ENCODE data around the gene PCGF3.

The PCGF3 gene

GRCh38 chr4:721261-722168 lies 15.9 kb downstream of the PCGF3 start:
- no peak overlapping the region for H3K27ac ChIP-seq (ENCODE audit: low read depth, low read length)
- H3K36me3 ChIP-seq (ENCODE audit: insufficient read depth, low read length), result no peaks in the 10 kb centered on the region
- no peak overlapping the region for H2AFZ ChIP-seq (ENCODE audit: low read length, unreplicated experiment)
- no peaks in the 10 kb centered on the region for H3K27me3 ChIP-seq (ENCODE audit: insufficient read depth, low read length)
- H3K79me2 ChIP-seq (ENCODE audit: control insufficient read depth, insufficient read depth, low read length, unreplicated experiment), result peaks cover 65% of the 10 kb centered on the region
- no peak overlapping the region for H3K4me3 ChIP-seq (ENCODE audit: low read depth, low read length)
- H3K4me1 ChIP-seq (ENCODE audit: control insufficient read depth, insufficient read depth, low read length, unreplicated experiment), result peaks cover 8% of the 10 kb centered on the region

GRCh38 chr4:722169-722725 lies 16.6 kb downstream of the PCGF3 start:
- Histone ChIP-seq H2AFZ (ENCODE audit: low read length, unreplicated experiment) (no peak overlapping the region), H3K27me3 (ENCODE audit: insufficient read depth, low read length) (no peaks in the 10 kb centered on the region), H3K27ac (ENCODE audit: low read depth, low read length) (no peak overlapping the region), H3K4me1 (ENCODE audit: control insufficient read depth, insufficient read depth, low read length, unreplicated experiment) (peaks cover 13% of the 10 kb centered on the region), H3K4me3 (ENCODE audit: low read depth, low read length) (no peak overlapping the region), H3K79me2 (ENCODE audit: control insufficient read depth, insufficient read depth, low read length, unreplicated experiment) (peaks cover 69% of the 10 kb centered on the region), H3K36me3 (ENCODE audit: insufficient read depth, low read length) (no peaks in the 10 kb centered on the region)

DNA sequence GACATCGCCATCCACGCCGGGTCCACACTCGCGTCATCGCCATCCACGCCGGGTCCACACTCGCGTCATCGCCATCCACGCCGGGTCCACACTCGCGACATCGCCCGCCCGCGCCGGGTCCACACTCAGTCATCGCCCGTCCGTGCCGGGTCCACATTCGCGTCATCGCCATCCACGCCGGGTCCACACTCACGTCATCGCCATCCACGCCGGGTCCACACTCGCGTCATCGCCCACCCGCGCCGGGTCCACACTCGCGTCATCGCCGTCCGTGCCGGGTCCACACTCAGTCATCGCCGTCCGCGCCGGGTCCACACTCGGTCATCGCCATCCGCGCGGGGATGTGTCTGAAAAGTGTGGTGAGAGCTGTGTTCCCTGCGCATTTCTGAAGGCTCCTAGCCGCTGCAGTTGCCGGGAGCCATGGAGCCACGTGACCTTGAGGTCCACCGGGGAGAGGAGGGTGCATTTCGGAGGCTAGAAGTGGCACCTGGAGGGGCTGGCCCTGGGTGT lies 17.3 kb downstream of the PCGF3 start:
- Histone ChIP-seq H3K27ac (ENCODE audit: low read depth, low read length) (no peak overlapping the region), H3K4me1 (ENCODE audit: control insufficient read depth, insufficient read depth, low read length, unreplicated experiment) (peaks cover 19% of the 10 kb centered on the region), H2AFZ (ENCODE audit: low read length, unreplicated experiment) (no peak overlapping the region), H3K4me3 (ENCODE audit: low read depth, low read length) (no peak overlapping the region), H3K27me3 (ENCODE audit: insufficient read depth, low read length) (no peaks in the 10 kb centered on the region), H3K36me3 (ENCODE audit: insufficient read depth, low read length) (no peaks in the 10 kb centered on the region; the same call in 1 of the 2 replicates), H3K79me2 (ENCODE audit: control insufficient read depth, insufficient read depth, low read length, unreplicated experiment) (peaks cover 69% of the 10 kb centered on the region)

- no peak overlapping the region for H3K4me3 ChIP-seq (ENCODE audit: low read depth, low read length)
- peaks cover 23% of the 10 kb centered on the region for H3K4me1 ChIP-seq (ENCODE audit: control insufficient read depth, insufficient read depth, low read length, unreplicated experiment)
- no peaks in the 10 kb centered on the region; the same call in 1 of the 2 replicates for H3K36me3 ChIP-seq (ENCODE audit: insufficient read depth, low read length)
- H3K79me2 ChIP-seq (ENCODE audit: control insufficient read depth, insufficient read depth, low read length, unreplicated experiment), result peaks cover 69% of the 10 kb centered on the region
- H2AFZ ChIP-seq (ENCODE audit: low read length, unreplicated experiment), result no peak overlapping the region
- no peak overlapping the region for H3K27ac ChIP-seq (ENCODE audit: low read depth, low read length)
- no peaks in the 10 kb centered on the region for H3K27me3 ChIP-seq (ENCODE audit: insufficient read depth, low read length)
These were observed 18.3 kb downstream of the PCGF3 start for GRCh38 chr4:723751-724530.

- Histone ChIP-seq H3K4me1 (ENCODE audit: control insufficient read depth, insufficient read depth, low read length, unreplicated experiment) (peaks cover 23% of the 10 kb centered on the region), H3K27ac (ENCODE audit: low read depth, low read length) (peak overlapping the region; percentile 72), H3K79me2 (ENCODE audit: control insufficient read depth, insufficient read depth, low read length, unreplicated experiment) (peaks cover 61% of the 10 kb centered on the region), H3K4me3 (ENCODE audit: low read depth, low read length) (peak overlapping the region; percentile 47; the same call in 1 of the 2 replicates), H2AFZ (ENCODE audit: low read length, unreplicated experiment) (no peak overlapping the region), H3K36me3 (ENCODE audit: insufficient read depth, low read length) (peaks cover under 1% of the 10 kb centered on the region; the same call in 1 of the 2 replicates), H3K27me3 (ENCODE audit: insufficient read depth, low read length) (no peaks in the 10 kb centered on the region)
These were observed 20.0 kb downstream of the PCGF3 start for GRCh38 chr4:725391-726234.

DNA sequence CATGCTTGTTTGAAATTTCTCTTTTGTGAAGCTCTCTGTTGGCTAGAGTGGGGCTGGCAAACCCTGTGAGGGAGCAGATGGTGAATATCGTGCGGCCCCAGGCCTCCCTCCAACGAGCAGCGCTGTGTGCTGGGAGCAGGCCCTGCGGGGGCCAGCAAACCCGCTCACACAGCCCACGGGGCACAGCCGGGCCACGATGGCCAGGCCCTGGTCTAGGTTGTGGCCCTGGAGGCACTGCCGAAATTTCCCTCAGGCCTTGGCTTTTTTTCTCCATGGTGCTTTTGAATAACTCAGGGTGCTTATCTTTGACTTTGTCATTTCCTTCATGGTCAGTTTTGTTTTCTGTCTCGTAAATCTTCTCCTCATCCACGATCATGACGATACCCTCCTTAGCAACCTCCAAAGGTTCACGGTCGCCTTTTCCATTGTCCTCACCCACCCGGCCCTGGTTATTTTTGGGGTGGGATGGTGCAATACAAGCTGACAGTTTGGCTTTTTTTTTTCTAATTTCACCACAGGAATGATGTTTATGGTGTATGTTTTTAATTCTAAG lies 20.7 kb downstream of the PCGF3 start:
- H3K27ac ChIP-seq (ENCODE audit: low read depth, low read length), result peak overlapping the region; percentile 72

DNA sequence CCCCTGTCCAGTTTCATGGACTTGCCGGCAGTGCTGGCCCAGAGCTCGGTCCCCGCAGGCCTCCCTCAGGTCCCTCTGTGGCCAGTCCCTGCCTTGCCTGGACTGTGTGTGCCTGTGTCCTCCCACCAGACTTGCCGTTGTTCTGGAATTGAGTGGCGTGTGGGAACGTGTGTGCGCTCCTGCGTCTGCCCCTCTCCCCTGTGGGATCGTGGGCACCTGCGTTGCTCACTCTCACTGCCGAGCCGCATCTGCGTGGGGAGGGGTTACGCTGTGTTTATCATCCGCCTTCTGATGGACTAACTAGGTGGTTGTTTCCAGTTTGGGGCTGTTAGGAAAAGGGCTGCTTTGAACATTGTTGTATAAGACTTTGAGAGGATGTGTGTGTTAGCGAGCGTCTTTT lies 21.2 kb downstream of the PCGF3 start:
- Histone ChIP-seq H3K4me3 (ENCODE audit: low read depth, low read length) (peak overlapping the region; percentile 47; the same call in 1 of the 2 replicates), H3K79me2 (ENCODE audit: control insufficient read depth, insufficient read depth, low read length, unreplicated experiment) (peaks cover 57% of the 10 kb centered on the region), H2AFZ (ENCODE audit: low read length, unreplicated experiment) (no peak overlapping the region), H3K4me1 (ENCODE audit: control insufficient read depth, insufficient read depth, low read length, unreplicated experiment) (peaks cover 23% of the 10 kb centered on the region), H3K27ac (ENCODE audit: low read depth, low read length) (no peak overlapping the region), H3K36me3 (ENCODE audit: insufficient read depth, low read length) (peaks cover 7% of the 10 kb centered on the region; the same call in 1 of the 2 replicates), H3K27me3 (ENCODE audit: insufficient read depth, low read length) (no peaks in the 10 kb centered on the region)

More for the DNA sequence above, 20.7 kb downstream of the PCGF3 start:
- peaks cover 57% of the 10 kb centered on the region for H3K79me2 ChIP-seq (ENCODE audit: control insufficient read depth, insufficient read depth, low read length, unreplicated experiment)
- H3K36me3 ChIP-seq (ENCODE audit: insufficient read depth, low read length), result peaks cover 7% of the 10 kb centered on the region; the same call in 1 of the 2 replicates
- H2AFZ ChIP-seq (ENCODE audit: low read length, unreplicated experiment), result no peak overlapping the region
- peaks cover 23% of the 10 kb centered on the region for H3K4me1 ChIP-seq (ENCODE audit: control insufficient read depth, insufficient read depth, low read length, unreplicated experiment)
- peak overlapping the region; percentile 47; the same call in 1 of the 2 replicates for H3K4me3 ChIP-seq (ENCODE audit: low read depth, low read length)
- H3K27me3 ChIP-seq (ENCODE audit: insufficient read depth, low read length), result no peaks in the 10 kb centered on the region

- H3K27ac ChIP-seq (ENCODE audit: low read depth, low read length), result no peak overlapping the region
- peaks cover 23% of the 10 kb centered on the region for H3K4me1 ChIP-seq (ENCODE audit: control insufficient read depth, insufficient read depth, low read length, unreplicated experiment)
- H3K36me3 ChIP-seq (ENCODE audit: insufficient read depth, low read length), result peaks cover 7% of the 10 kb centered on the region; the same call in 1 of the 2 replicates
- peaks cover 52% of the 10 kb centered on the region for H3K79me2 ChIP-seq (ENCODE audit: control insufficient read depth, insufficient read depth, low read length, unreplicated experiment)
- H2AFZ ChIP-seq (ENCODE audit: low read length, unreplicated experiment), result no peak overlapping the region
- no peaks in the 10 kb centered on the region for H3K27me3 ChIP-seq (ENCODE audit: insufficient read depth, low read length)
- H3K4me3 ChIP-seq (ENCODE audit: low read depth, low read length), result no peak overlapping the region
These were observed 21.9 kb downstream of the PCGF3 start for GRCh38 chr4:727576-727975.

DNA sequence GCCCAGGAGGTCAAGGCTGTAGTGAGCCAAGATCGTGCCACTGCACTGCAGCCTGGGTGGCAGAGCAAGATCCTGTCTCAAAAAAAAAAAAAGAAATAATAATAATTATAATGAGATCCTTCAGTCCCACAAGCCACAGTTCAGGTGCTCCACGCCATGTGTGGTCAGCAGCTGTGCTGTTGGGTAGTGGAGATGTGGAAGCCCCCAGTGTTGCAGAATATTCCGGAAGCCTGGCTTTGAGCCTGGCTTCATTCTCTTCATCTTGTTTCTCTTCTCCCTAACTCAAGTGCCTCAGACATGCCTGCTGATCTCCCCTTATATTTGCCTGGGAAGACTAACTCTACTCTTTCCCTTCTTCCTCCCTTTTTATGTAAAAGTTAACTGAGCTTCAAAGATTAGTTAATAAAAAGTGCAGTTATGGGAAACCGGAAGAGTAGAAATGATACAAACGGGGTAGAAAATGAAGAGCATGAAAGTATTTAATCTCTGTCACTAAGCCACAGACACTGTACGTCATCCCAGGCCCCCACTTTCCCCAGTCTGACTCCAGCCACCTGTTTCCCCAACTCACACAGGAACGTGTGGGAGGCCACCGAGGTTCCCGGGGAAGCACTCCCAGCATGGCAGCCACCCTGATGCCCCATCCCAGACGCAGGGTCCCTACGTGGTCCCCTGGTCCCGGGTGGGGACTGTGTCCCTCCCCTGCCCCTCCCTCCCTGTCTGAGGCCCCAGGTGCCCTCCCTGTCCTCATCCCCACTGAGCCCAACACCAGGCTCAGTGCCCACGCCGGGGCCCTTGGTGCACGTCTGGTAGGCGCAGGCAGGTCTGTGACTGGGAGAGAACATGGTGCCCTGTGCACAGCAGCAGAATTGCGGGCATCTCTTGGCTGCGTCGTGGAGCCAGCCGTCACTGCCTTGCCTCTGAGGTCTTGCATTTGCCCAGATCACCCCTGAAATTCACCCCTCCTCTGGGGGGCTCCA lies 24.0 kb downstream of the PCGF3 start:
- Histone ChIP-seq H3K4me3 (ENCODE audit: low read depth, low read length) (no peak overlapping the region), H3K27ac (ENCODE audit: low read depth, low read length) (no peak overlapping the region), H3K27me3 (ENCODE audit: insufficient read depth, low read length) (no peaks in the 10 kb centered on the region), H3K4me1 (ENCODE audit: control insufficient read depth, insufficient read depth, low read length, unreplicated experiment) (peaks cover 23% of the 10 kb centered on the region), H3K79me2 (ENCODE audit: control insufficient read depth, insufficient read depth, low read length, unreplicated experiment) (peaks cover 39% of the 10 kb centered on the region), H2AFZ (ENCODE audit: low read length, unreplicated experiment) (no peak overlapping the region), H3K36me3 (ENCODE audit: insufficient read depth, low read length) (peaks cover 21% of the 10 kb centered on the region)
